NCI-H1105 (cell line): ENCODE measurements around the gene ATP6V1F.

Source experiments
- DNase-seq: peaks from one replicate; lab custom pipeline; 2025; lab: John Stamatoyannopoulos, UW

ATP6V1F gene

GRCh38 chr7:128884561-128885369 is 22.1 kb downstream of the ATP6V1F start:
- DNase-seq = no peak

- DNase-seq = no peak
Measured at GRCh38 chr7:128885370-128886187, 22.9 kb downstream of the ATP6V1F start.

- DNase-seq = no peak
Measured at GRCh38 chr7:128886391-128887168, 23.9 kb downstream of the ATP6V1F start.

GRCh38 chr7:128887169-128888038 is 24.7 kb downstream of the ATP6V1F start:
- no peak for DNase-seq

- DNase-seq = no peak
Measured at GRCh38 chr7:128888039-128888755, 25.5 kb downstream of the ATP6V1F start.

GRCh38 chr7:128888756-128889095 is 26.1 kb downstream of the ATP6V1F start:
- no peak for DNase-seq

GRCh38 chr7:128889121-128889520 is 26.5 kb downstream of the ATP6V1F start:
- DNase-seq = no peak

GRCh38 chr7:128890306-128891109 is 27.9 kb downstream of the ATP6V1F start:
- no peak for DNase-seq

- no peak for DNase-seq
Measured at GRCh38 chr7:128891110-128891941, 28.7 kb downstream of the ATP6V1F start.

- no peak for DNase-seq
Measured at GRCh38 chr7:128891942-128892269, 29.2 kb downstream of the ATP6V1F start.

GRCh38 chr7:128892521-128893250 is 30.0 kb downstream of the ATP6V1F start:
- DNase-seq = no peak

GRCh38 chr7:128893251-128894100 is 30.8 kb downstream of the ATP6V1F start:
- no peak for DNase-seq

GRCh38 chr7:128894101-128894440 is 31.4 kb downstream of the ATP6V1F start:
- DNase-seq = no peak

GRCh38 chr7:128895320-128895719 is 32.7 kb downstream of the ATP6V1F start:
- DNase-seq = no peak

- DNase-seq = no peak
Measured at GRCh38 chr7:128899392-128899791, 36.7 kb downstream of the ATP6V1F start.

GRCh38 chr7:128900237-128900636 is 37.6 kb downstream of the ATP6V1F start:
- DNase-seq = no peak

- no peak for DNase-seq
Measured at GRCh38 chr7:128902761-128903585, 40.3 kb downstream of the ATP6V1F start.
